OCI-LY1 (cell line): Measurements from ENCODE around the gene MAP6D1.

Source experiments
- CTCF ChIP-seq: fragments of 200-600 bp; sonication (generic), shearing (Covaris generic); IDR thresholded peaks from 2 replicates; pipeline ENCODE4 v1.5.1; 2017; ENCODE audit warnings: mild to moderate bottlenecking, antibody characterized with exemption, low read length, moderate library complexity, mixed read lengths
- EZH2 ChIP-seq: fragments of 200-600 bp; sonication (generic), shearing (Covaris generic); IDR thresholded peaks from 2 replicates; pipeline ENCODE4 v1.8.0; 2017; ENCODE audit warnings: borderline replicate concordance, mixed run types, mild to moderate bottlenecking, antibody characterized with exemption, low read length, moderate library complexity, mixed read lengths

- TF ChIP-seq CTCF (no peak), EZH2 (no peak)
Measured at GRCh38 chr3:183796372-183796771, 29.0 kb downstream of the MAP6D1 start.
